ENCODE measurements around the gene DNAJC5. TPM values are rescaled to one million over a fixed set of nuclear protein-coding genes. Genes with fewer than 3 reads are reported as not detected.

The DNAJC5 gene
- total and polyA plus RNA-seq, 4 donors: 25.1 to 64.5 (median 37.3) TPM

DNA sequence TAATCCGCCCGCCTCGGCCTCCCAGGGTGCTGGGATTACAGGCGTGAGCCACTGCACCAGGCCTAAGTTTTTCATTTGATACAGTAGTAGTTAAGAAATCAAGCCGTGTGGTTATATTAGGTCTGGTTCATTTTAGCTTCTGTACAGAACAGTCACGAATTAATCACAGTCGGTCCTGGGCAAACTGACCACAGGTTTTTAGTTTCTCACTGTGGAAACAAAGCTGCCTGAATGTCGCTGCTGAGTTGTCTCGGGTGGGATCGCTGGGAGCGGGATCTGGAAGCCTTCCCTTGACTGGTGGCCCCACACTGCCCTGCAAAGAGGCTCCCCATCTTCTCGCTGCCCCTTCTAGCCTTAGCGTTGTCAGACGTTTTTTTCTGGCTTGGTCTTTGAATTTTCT lies 42.7 kb downstream of the DNAJC5 start:
- no peak for ATAC-seq (ENCODE audit: insufficient read depth, low FRiP score)
- peaks cover 0 to 3% (median 0%) of the 10 kb centered on the region in 5 donors for H3K4me1 ChIP-seq (ENCODE audit: control insufficient read depth in 5 of 5, insufficient read depth in 5 of 5, low read length in 5 of 5)
- H3K4me3 ChIP-seq: no peak overlapping the region
- 89 to 92% methylated on average over 14 of the region's 14 CpGs for WGBS, 2 donors
- H3K9me3 ChIP-seq (ENCODE audit: control insufficient read depth in 4 of 4, insufficient read depth in 3 of 4, low read length in 3 of 4): no peaks in the 10 kb centered on the region
- H3K27me3 ChIP-seq (ENCODE audit: control insufficient read depth in 3 of 3, insufficient read depth in 3 of 3, low read length in 2 of 3): no peaks in the 10 kb centered on the region
- no peak overlapping the region for H3K9ac ChIP-seq (ENCODE audit: insufficient read depth in 1 of 2, low read length in 2 of 2)
- no peak for TF ChIP-seq CTCF (IDR thresholded peaks at IDR 0.05; ENCODE audit: control extremely low read depth, extremely low read depth)
- H3K36me3 ChIP-seq (ENCODE audit: control insufficient read depth in 4 of 4, insufficient read depth in 4 of 4, low read length in 4 of 4): peaks cover 6 to 51% (median 15%) of the 10 kb centered on the region in 4 donors
- no peak overlapping the region for H3K27ac ChIP-seq (ENCODE audit: low read depth in 1 of 2, low read length in 1 of 2)
- no peak for DNase-seq

DNA sequence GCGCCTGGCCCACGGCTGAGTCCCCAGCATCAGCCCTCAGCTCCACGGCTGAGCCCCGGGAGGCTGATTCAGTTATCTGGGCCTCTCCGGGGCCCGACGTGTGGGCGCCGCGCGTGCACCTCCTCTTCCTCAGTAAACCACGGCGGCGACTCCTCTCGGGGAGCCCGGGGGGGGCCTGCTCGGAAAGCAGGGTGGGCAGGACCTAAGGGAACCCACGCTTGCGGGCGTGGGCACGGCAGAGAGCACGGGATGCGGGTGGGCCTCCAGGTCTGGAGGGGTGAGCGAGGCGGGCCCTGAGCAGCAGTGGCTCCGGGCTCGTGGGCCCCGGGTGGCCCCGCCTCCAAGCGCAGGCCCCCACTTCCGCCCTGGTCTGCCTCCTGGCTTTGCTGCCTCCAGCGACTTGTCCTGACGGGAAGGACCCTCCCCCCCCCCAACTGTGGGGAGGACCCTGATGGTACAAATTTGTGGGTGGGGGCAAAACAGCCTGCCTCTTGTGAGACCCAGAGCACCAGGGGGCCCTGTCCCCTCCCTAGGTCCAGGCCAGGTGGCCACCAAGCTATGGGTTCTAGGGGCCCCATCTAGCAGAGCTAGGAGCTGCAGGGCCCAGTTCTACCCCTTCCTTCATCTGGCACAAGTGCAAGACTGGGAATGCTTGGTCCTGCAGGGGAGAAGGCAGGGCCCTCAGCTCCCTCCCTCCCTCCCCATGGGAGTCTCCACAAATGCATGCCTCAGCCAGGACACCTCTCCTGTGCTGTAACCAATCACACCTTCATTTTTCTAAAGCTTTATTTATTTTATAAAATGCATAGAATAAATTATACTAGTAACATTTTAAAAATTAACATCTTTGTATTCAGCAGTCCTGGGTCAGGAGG lies 44.4 kb downstream of the DNAJC5 start:
- peaks cover 13 to 54% (median 21%) of the 10 kb centered on the region in 4 donors for H3K36me3 ChIP-seq (ENCODE audit: control insufficient read depth in 4 of 4, insufficient read depth in 4 of 4, low read length in 4 of 4)
- WGBS, 2 donors: 62 to 83% methylated on average over 32 to 33 of the region's 33 CpGs
- ATAC-seq (ENCODE audit: insufficient read depth, low FRiP score) (no peak), DNase-seq (no peak)
- H3K4me3 ChIP-seq: no peak overlapping the region
- H3K27me3 ChIP-seq (ENCODE audit: control insufficient read depth in 3 of 3, insufficient read depth in 3 of 3, low read length in 2 of 3): no peaks in the 10 kb centered on the region
- no peak for TF ChIP-seq CTCF (IDR thresholded peaks at IDR 0.05; ENCODE audit: control extremely low read depth, extremely low read depth)
- H3K9ac ChIP-seq (ENCODE audit: insufficient read depth in 1 of 2, low read length in 2 of 2): no peak overlapping the region
- no peak overlapping the region for H3K27ac ChIP-seq (ENCODE audit: low read depth in 1 of 2, low read length in 1 of 2)
- no peaks in the 10 kb centered on the region for H3K9me3 ChIP-seq (ENCODE audit: control insufficient read depth in 4 of 4, insufficient read depth in 3 of 4, low read length in 3 of 4)
- peaks cover 0 to 11% (median 0%) of the 10 kb centered on the region in 5 donors for H3K4me1 ChIP-seq (ENCODE audit: control insufficient read depth in 5 of 5, insufficient read depth in 5 of 5, low read length in 5 of 5)

DNA sequence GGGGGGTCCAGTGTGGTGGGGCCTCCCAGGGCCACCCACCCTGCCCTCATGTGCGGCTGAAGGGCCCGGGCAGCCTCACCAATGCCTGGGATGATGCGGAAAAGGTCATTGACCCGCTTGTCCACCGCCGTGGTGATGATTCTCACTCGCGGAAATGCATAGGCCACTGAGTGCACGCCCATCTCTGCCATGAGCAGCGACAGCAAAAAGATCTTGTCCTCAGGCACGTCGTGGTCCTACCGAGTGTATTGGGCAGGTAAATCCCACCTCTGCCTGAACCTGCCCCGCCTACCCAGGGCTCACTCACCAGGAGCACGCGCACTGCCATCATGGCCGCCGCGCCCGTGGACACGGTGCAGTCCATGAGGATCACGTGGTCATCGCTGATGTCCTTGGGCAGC lies 45.1 kb downstream of the DNAJC5 start:
- no peaks in the 10 kb centered on the region for H3K27me3 ChIP-seq (ENCODE audit: control insufficient read depth in 3 of 3, insufficient read depth in 3 of 3, low read length in 2 of 3)
- no peak overlapping the region for H3K27ac ChIP-seq (ENCODE audit: low read depth in 1 of 2, low read length in 1 of 2)
- 94 to 96% methylated on average over 23 of the region's 23 CpGs for WGBS, 2 donors
- no peak overlapping the region for H3K9ac ChIP-seq (ENCODE audit: insufficient read depth in 1 of 2, low read length in 2 of 2)
- H3K36me3 ChIP-seq (ENCODE audit: control insufficient read depth in 4 of 4, insufficient read depth in 4 of 4, low read length in 4 of 4): peaks cover 13 to 56% (median 20%) of the 10 kb centered on the region in 4 donors
- no peak for ATAC-seq (ENCODE audit: insufficient read depth, low FRiP score)
- no peak for TF ChIP-seq CTCF (IDR thresholded peaks at IDR 0.05; ENCODE audit: control extremely low read depth, extremely low read depth)
- no peak for DNase-seq
- no peak overlapping the region for H3K4me3 ChIP-seq
- H3K9me3 ChIP-seq (ENCODE audit: control insufficient read depth in 4 of 4, insufficient read depth in 3 of 4, low read length in 3 of 4): no peaks in the 10 kb centered on the region
- H3K4me1 ChIP-seq (ENCODE audit: control insufficient read depth in 5 of 5, insufficient read depth in 5 of 5, low read length in 5 of 5): peaks cover 0 to 11% (median 0%) of the 10 kb centered on the region in 5 donors
